NCI-H2107 (cell line): ENCODE data around the gene PKP1.

ENCODE experiments used
- DNase-seq: peaks from one replicate; lab custom pipeline; 2025; lab: John Stamatoyannopoulos, UW

The PKP1 gene

DNA sequence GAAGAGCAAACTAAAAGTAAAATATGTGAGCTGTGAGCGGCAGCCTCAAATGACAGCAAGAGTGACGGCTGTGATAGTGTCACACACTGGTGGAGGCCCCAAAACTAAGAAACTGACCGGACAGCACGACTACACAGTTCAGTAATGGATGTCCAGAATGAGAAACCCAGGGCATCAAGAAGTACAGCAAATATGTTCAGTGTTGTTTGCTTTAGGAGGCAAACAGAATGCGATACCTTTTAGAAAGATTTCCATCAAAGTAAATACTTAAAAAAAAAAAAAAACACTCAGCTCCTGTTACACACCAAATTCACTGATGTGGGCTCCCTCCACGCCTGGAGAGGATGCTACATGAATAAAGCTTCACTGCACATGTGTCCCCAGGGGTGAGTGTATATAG lies 1.1 kb upstream of the PKP1 start:
- no peak for DNase-seq

- no peak for DNase-seq
These were observed 689 bp downstream of the PKP1 start for GRCh38 chr1:201283836-201284553.

DNA sequence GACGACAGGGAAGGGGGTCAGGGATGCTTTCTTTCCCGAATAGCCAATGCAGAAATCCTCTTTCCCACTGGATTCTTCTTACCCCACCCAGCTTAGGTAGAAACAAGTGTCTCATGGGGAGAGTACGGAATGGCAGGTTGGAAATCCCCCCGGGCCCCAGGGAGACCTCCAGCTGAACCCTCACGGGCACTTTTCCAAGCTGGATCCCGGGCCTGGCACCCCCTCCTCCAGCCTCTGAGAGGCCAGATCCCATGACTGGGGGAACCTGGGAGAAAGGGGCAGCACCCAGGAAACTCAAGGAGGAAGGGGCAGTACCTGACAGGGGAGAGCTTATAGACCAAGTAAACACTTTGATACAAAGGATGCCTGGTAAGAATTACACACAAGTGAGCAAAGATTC lies 1.3 kb downstream of the PKP1 start:
- DNase-seq, result no peak

- DNase-seq, result no peak
These were observed 2.5 kb downstream of the PKP1 start for GRCh38 chr1:201285846-201286245.

DNA sequence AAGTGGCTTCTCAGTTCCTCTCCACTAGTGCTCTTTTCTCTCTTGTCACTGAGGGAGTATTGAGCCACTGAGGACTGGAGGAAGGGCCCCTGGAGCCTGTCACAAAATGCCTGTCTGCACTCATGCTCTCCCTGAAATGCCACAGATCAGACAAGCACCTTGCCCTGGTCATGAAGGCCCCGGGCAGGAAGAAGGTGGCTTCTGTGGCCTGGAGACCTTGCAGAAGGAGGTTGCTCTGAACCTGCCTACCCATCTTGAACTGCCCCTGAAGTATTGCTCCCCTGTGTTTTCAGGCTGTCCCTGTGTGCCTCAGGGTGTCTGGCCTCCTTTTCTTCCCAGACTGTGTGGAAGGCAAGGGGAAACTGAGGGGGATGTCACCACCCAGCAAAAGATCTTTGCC lies 3.1 kb downstream of the PKP1 start:
- no peak for DNase-seq

GRCh38 chr1:201288007-201288406 lies 4.7 kb downstream of the PKP1 start:
- no peak for DNase-seq

DNA sequence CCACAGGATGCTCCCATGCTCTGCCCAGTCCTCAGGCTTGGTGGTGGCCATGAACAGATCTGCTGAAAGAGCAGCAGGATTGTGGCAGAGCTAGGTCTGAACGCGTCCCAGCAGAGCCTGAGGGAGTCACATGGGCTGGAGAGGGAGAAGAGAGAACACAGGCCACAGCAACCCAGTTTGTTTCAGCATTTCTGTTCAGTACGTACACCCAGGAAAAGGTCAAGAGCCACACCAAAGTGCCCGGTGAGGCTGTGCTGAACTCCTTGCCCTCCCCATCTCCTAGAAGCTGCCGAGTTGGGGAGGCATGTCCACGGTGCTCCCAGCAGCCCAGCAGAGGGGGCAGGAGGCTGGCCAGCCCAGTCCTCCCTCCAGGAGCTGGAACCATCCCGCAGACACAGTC lies 5.5 kb downstream of the PKP1 start:
- no peak for DNase-seq

- no peak for DNase-seq
These were observed 7.2 kb downstream of the PKP1 start for GRCh38 chr1:201290551-201290950.

GRCh38 chr1:201291916-201292315 lies 8.6 kb downstream of the PKP1 start:
- DNase-seq, result no peak

DNA sequence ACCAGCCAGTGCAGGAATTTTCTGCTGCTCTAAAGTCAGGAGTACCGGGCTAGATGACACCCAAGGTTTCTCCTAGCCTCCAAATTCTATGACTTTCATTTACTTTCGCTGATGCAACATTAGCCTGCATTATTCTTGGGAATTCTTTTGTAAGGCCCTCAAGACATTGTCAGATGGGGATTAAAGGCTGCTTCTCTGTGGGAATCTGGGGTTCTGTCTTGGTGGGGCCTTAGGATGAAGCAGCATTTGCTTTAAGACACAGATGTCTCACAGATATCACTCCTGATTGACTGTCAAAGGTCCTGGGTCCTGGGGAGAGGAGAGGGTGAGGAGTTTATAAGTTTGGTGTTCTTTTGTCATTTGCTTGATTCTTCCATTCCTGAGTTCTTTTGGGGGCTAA lies 11.6 kb downstream of the PKP1 start:
- DNase-seq, result no peak

- no peak for DNase-seq
These were observed 12.0 kb downstream of the PKP1 start for GRCh38 chr1:201295346-201295745.

GRCh38 chr1:201295861-201296260 lies 12.6 kb downstream of the PKP1 start:
- no peak for DNase-seq

GRCh38 chr1:201296352-201296751 lies 13.0 kb downstream of the PKP1 start:
- no peak for DNase-seq

- no peak for DNase-seq
These were observed 15.4 kb downstream of the PKP1 start for GRCh38 chr1:201298396-201299381.

GRCh38 chr1:201299968-201300367 lies 16.7 kb downstream of the PKP1 start:
- DNase-seq, result no peak

- no peak for DNase-seq
These were observed 17.3 kb downstream of the PKP1 start for GRCh38 chr1:201300641-201301040.

- DNase-seq, result no peak
These were observed 19.2 kb downstream of the PKP1 start for GRCh38 chr1:201302163-201303152.

DNA sequence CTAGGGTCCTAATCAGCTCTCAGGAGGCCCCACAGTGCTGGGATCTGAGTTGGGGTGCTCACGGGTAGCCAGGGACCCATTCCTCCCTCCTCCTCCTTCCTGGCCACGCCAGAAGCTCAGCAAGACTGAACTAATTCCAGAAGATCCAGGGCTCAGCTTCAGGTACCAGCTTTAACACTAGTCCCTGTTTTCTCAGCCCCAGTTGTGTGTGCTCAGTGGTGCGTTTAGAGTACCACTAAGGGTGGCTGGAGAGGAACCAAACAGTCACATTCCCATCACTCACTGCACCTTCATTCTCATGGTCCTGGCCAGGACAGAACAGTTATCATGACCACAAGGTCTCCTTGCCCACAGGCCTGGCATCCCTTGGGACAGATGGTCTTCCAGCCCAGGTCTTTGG lies 20.8 kb downstream of the PKP1 start:
- DNase-seq, result no peak

GRCh38 chr1:201305815-201306214 lies 22.5 kb downstream of the PKP1 start:
- DNase-seq, result no peak

- no peak for DNase-seq
These were observed 23.9 kb downstream of the PKP1 start for GRCh38 chr1:201307231-201307630.

GRCh38 chr1:201307760-201308499 lies 24.6 kb downstream of the PKP1 start:
- no peak for DNase-seq
